GM19193 (cell line): Measurements from ENCODE around the gene JAG1.

Experiments used
- POLR2A ChIP-seq: IDR thresholded peaks from 4 replicates; pipeline ENCODE4 v1.6.1; 2011; ENCODE audit not compliant: insufficient read depth, insufficient read length; ENCODE audit errors: extremely low read depth

The JAG1 gene

DNA sequence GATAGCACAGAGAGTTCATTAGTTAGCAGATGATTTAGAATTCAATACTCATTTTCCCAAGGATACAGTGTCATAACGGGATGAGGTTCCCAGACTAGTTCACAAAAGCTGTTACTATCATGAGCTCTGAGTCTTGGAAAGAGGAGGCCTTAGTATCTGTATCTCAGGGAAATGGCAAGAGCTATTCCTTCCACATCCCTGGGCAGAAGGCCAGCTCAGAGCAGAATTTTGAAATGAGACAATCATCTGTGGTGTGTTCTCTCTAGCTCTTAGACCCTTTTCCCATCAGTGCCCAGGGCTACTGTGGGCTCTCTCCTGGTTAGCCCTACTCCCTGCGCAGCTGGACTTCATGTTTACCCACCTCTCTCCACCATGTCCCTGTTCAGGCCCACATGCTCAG, 64.5 kb downstream of the JAG1 start:
- no peak for TF ChIP-seq POLR2A

DNA sequence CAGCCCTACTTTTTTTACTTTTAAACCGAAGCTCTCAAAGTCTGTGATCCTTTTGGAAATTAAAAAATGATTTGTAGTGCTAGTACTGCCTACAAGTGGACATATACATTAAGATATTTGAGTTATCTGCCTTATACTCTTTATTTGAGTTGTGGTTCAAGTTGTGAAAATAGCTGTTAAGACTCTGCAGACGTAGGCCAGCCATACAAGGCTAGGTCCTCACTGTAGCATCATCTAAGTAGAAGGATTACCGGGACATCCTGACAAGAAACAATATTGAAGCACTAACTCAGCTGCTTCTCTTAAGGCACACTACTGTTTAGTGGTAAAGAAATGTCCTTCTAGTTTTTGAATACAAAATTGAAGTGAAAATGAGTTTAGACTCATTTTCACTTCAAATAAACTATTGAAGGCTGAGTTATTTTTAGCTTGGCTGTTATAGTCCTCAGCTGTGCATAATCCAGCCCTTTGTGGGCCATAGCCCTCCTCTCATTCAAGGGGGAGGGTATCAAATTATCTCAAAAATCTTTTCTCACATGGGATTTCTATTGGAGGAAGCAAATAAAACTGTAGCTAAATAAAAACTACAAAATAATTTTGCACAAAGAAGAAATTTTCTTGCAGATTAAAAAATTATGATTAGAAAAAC, 68.1 kb downstream of the JAG1 start:
- no peak for TF ChIP-seq POLR2A

DNA sequence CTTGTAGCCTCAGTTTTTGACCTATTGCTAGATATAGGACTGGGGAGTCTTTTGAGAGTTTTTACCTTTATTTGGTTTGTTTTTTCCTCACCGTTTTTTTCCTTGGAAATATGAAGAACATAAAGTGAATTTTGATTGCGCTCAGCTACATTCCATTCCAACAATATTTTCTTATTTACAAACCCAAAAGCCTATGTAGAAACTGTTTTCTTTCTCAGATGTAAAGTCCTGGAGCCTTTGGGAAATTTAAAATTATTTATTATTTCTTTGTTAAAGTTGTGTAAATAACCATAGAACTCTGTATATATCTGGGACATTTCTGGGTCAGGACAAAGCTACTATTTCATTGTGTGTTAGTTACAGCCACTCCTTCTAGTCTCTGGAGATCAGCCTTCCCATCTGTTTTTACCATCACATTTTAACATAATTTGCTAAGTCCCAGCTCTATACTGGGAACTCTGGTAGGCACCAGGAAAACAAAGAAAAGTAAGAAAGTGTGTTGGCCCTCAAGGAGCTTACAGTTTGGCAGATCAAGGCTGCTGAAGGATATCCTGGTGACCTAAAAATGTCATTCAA, 68.8 kb downstream of the JAG1 start:
- no peak for TF ChIP-seq POLR2A

DNA sequence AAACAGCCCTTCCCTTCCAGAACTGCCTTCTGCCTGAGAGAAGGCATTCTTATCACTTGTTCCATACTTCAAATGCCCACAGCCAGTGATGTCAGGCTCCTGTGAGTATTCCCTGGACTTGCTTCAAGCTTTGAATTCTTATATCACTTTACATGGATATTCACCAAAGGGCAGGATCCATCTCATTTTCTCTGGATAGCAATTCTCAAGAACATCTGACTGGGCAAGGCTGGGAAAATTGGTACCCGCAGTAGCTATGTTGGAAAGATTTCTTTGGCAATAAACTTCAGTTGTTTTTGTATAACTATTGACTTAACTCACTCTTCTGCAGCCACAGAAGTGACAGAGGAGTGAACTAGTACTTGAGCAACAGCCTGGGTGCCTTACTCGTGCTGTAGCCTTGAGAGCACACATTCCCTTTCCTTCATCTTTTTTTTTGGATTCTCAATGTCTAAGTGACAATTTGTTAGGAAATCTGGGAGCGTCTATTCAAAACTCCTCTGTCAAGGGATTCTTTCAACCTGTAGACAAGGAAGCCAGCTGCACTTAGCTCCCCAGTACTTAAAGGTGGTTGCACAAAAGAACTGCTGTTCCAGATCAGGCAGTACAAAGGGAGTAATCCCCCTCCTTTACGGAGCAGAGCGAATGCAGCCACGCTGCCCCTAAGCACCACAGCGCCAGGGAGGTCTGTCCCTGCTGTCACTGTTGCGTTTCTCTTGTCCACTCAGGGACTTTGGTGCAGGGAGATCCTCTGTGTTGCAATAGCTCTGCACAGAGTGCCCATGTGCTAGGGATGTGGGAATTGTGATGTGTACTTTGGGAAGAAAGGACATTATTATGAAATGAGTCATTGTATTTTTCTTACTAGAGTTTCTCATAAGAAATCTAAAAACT, 69.6 kb downstream of the JAG1 start:
- TF ChIP-seq POLR2A, result no peak

DNA sequence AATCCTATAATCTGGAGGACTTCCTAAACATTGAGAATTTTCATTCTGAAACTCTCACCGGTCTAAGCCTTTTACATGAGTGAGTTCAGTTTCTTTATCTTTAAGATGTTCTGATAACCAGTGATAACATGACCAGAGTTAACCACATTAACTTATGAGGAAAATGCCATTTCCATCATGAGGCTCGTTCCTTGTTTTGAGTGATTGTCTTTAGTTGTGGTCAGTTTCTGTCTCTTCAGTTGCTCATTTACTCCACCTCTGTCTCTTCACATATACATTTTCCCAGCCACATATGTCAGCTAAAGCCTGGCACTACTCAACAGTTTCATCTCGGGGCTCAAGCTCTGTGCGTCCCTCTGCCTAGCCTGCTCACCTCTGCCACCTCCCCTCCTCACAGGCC, 70.4 kb downstream of the JAG1 start:
- no peak for TF ChIP-seq POLR2A

DNA sequence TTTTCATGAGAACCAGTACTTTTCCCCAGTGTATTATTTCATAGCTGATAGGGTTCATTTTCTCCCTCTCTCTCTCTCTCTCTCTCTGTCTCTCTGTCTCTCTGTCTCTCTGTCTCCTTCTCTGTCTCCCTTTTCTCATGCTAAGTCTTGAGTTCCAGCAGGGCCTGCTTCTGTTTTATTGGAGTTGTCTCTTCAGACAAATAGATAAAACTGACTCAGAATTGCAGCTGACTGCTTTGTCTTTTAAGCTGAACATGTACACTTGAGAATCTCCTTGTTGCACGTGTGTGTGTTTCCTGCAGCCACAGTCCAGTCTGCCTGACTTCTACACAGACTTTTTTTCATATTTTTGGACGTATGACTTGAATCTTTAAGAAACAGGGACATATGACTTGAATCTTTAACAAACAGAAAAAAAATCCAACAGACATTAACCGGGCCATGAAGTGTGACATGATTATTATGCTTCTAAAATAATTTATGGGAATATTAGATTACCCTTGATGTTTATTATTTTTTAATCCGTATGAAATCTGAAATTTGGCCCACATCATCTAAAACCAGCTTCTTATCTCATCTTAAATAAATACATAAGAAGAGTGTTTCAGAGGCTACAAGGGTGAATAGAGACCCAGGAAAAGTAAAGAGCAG, 71.5 kb downstream of the JAG1 start:
- no peak for TF ChIP-seq POLR2A

DNA sequence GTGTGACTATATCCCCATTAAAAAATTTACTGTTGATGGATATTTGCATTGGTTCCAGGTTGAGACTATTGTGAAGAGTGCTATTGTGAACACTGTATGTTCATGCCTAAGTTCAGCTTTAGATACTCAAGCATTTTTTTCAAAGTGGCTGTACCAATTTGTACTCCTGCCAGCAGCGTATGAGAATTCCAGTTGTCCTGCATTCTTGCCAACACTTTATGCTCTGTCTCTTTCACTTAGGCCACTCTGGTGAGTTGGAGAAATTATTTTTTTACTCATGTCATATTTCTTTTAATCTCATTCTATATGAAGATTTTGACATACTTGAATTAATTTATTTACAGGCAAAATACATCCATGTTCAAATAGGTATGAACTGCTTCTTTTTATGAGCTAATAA, 76.2 kb downstream of the JAG1 start:
- no peak for TF ChIP-seq POLR2A

DNA sequence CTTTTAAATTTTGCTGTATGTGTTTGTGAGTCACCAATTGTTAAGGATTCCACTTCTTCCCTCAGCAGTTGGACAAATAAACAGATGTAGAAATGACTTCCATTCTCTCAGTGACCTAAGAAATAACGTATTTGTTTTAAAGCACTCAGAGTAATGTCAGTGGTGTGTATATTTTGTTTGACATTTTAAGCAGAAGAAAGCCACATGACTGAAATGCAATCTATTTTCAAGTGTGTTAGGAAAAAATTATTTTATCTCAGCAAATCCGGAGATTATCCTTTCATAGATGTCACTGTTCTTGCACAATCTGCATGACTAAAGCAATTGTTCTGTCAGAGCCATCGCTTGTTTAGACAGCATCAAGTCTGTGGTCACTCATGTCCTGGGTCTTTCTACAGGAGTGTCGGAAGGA, 77.1 kb downstream of the JAG1 start:
- TF ChIP-seq POLR2A, result no peak

DNA sequence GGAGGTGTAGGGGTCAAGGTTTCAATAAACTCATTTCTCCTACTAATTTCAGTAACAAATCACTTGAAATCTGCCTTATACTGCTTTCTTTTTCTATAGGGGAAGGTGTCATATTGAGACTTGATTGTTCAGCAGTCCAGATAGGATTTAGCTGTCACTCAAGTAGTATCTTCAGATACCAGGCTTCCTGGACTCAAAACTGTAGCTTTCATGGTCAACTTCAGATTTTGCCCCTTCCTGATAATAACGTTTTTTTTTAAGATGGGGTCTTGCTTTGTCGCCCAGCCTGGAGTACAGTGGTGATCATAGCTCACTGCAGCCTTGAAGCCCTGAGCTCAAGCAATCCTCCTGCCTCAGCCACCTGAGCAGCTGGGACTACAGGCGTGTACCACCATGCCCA, 77.8 kb downstream of the JAG1 start:
- no peak for TF ChIP-seq POLR2A

DNA sequence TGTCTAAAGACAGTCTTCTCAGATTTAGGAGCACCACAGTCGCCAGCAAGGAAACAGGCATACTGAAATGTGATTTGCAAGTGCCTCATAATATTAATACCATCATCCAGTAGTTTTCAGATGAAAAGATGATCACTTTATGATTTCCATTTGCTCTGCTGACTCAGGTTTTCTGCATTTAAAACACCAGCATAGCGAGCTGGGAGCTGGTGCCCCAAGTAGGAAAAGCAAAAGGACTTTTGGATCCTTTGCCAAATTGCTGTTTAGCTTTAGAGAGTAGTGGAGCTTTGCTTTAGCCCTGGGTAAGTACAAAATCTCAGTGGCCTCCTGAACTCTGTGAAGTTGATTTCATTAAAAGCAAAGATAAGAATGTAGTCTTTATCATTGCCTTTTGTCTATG, 78.5 kb downstream of the JAG1 start:
- TF ChIP-seq POLR2A, result no peak

DNA sequence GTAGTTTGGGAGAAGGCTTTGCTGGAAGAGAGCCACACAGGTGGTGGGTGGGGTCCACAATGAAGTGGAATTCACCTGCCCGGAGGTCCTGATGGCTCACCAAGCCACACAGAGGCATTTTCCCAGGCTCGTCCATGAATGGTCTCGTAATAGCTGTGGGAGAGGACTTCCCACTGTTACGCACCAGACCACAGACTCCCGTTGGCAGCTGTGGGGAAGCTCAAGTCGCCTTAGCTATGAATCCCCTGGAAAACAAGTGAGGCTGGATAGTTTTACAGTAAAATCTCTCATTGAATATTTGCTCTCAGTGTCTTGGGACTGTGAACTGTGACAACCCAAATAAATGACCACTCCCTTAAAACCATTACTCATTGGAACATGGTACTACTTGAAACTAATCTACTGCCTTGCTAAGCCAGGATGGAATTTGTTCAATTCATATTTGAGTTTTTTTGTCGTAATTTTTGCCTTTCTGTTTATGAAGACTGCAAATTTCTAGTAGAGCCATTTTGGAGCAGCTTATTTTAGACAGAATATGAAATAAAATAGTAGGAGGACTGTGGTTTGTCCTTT, 79.4 kb downstream of the JAG1 start:
- no peak for TF ChIP-seq POLR2A

DNA sequence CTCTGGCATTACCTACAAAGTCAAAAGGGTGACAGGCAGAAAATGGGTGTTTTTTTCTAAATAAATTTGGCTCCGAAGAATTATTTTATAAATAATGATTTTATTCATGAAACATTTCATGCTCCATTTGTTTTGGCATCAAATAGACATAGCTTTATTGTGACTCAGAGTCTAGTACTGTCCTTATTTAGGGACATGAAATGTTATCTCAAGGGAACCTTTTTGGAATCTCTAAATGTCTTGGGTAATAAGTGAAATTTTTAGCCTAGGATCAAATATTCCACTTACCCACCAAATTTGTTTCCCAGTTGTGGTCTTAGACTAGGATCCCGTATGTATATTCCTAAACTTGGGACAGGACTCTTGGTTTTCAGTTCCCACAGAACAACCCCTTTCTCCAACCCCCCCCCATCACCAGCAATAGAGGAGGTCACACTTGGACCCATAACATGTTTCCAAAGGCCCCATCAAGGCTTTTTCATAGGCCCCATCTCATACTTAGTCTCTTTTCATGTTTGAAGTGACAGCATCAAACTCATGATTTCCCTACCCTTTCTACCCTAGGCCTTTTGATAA, 81.8 kb downstream of the JAG1 start:
- no peak for TF ChIP-seq POLR2A

DNA sequence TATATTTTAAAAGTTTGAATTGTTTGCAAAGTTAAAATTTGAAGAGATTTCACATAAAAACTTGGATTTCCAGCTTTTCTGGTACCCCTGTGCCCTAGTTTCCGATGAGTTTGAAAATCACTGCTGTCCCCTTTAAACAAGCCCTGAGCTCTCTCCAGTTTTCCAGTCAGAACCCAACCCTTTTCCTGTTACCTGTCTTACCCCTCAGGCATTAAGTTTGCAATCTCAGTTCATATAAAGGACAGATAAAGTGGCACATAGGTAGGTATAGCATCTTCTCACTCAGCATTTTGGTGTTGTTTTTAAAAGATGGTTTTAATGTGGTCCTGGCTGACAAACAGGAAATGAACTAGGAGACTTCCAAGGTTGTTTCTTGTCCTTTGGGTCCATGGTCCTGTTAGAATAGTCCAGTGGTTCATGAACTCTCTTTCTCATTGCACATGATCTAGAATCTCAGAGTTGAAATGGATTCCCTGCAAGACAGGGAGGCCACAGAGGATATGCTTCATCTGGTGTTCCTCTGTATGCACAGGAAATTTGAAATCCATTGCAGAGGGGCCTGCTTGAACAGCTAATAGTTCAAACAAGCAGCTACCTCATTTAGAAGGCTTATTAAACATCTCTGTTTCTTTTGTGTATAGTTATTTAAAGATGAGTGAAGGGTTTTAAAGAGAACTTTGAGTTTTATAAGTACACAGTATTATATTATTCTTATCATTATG, 82.7 kb downstream of the JAG1 start:
- no peak for TF ChIP-seq POLR2A
